NCI-H2171 (cell line): ENCODE measurements around the gene SNRNP40.

Source experiments
- DNase-seq: peaks from one replicate; lab custom pipeline; 2025; lab: John Stamatoyannopoulos, UW

The SNRNP40 gene

GRCh38 chr1:31231802-31232201 is 64.8 kb downstream of the SNRNP40 start:
- no peak for DNase-seq

GRCh38 chr1:31230378-31230777 is 66.2 kb downstream of the SNRNP40 start:
- DNase-seq, result no peak

- no peak for DNase-seq
Measured at GRCh38 chr1:31228986-31229385, 67.6 kb downstream of the SNRNP40 start.

GRCh38 chr1:31227891-31228568 is 68.6 kb downstream of the SNRNP40 start:
- no peak for DNase-seq

- no peak for DNase-seq
Measured at GRCh38 chr1:31224068-31224467, 72.5 kb downstream of the SNRNP40 start.

GRCh38 chr1:31222176-31222575 is 74.4 kb downstream of the SNRNP40 start:
- DNase-seq, result no peak

- DNase-seq, result no peak
Measured at GRCh38 chr1:31221072-31221471, 75.5 kb downstream of the SNRNP40 start.

GRCh38 chr1:31219489-31219888 is 77.1 kb downstream of the SNRNP40 start:
- DNase-seq, result no peak

GRCh38 chr1:31218705-31219104 is 77.9 kb downstream of the SNRNP40 start:
- DNase-seq, result no peak

- DNase-seq, result peak; percentile 87
Measured at GRCh38 chr1:31216016-31216415, 80.6 kb downstream of the SNRNP40 start.

GRCh38 chr1:31215065-31215570 is 81.5 kb downstream of the SNRNP40 start:
- no peak for DNase-seq

- no peak for DNase-seq
Measured at GRCh38 chr1:31214316-31215064, 82.1 kb downstream of the SNRNP40 start.
